ENCODE measurements around the gene ENDOD1. TPM values are rescaled to one million over a fixed set of nuclear protein-coding genes. Genes with fewer than 3 reads are reported as not detected.

The ENDOD1 gene
- total RNA-seq, 2 experiments from 2014 or later = 23.4 to 23.9 TPM

DNA sequence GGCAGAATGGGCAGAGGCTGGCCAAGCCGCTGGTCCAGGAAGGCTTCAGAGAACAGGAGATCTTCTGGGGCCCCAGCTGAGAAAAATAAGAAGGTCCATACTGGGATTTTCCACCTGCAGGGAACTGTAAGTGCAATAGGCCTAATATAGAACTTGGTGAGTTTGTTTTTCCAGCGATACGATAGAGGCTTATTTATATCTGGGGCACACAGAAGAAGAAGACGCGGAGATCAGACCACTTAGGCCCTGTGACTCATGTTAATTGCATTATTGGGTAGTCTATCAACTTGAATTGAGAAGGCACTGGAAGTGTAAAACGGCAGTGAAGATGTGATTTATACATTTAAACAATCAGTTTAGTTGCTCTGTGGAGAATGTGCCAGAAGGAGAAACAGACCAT, 30.6 kb upstream of the ENDOD1 start:
- POLR2A ChIA-PET = no interaction called here
- no peak for DNase-seq
- no peak for ATAC-seq
- H3K4me1 Mint-ChIP-seq (ENCODE audit: low read depth) = no peaks in the 10 kb centered on the region
- no peaks in the 10 kb centered on the region for H3K9me3 Mint-ChIP-seq (ENCODE audit: insufficient read depth)
- no peak overlapping the region for H3K27ac Mint-ChIP-seq
- CTCF ChIA-PET = interaction anchor here (1.0 to 4.1 kb wide), 2 partner anchors 10 to 33 kb away, joined by 3 to 21 read pairs; partner anchors contain the start of gene SRSF8
- H3K36me3 Mint-ChIP-seq (ENCODE audit: low read depth) = no peaks in the 10 kb centered on the region
- H3K27me3 Mint-ChIP-seq (ENCODE audit: low read depth) = peaks cover 44% of the 10 kb centered on the region
- no peak overlapping the region for H3K4me3 Mint-ChIP-seq

DNA sequence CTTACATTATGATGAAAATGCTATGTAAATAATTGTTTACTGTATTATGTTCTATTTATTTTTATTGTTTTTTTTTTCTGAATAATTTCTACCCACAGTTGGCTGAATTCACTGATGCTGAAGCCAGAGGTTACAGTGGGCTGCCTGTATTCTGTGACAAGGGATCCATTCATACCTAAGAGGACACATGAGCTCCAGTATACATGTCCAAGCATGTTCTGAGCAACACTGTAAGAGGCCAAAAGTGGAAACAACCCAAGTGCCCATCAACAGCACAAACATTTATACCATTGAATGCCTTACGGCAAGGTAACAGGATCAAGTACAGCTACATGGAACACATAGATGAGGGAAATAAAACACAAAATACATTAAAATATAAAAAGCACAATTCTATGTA, 24.3 kb upstream of the ENDOD1 start:
- DNase-seq = peak; percentile 17
- H3K4me3 Mint-ChIP-seq = no peak overlapping the region
- POLR2A ChIA-PET = interaction anchor here (0.6 kb wide), 1 partner anchor 101 kb away, joined by 3 read pairs; no protein-coding TSS in a partner anchor
- H3K4me1 Mint-ChIP-seq (ENCODE audit: low read depth) = peaks cover 15% of the 10 kb centered on the region
- H3K27me3 Mint-ChIP-seq (ENCODE audit: low read depth) = peaks cover 20% of the 10 kb centered on the region
- no peak for ATAC-seq
- peaks cover 14% of the 10 kb centered on the region for H3K36me3 Mint-ChIP-seq (ENCODE audit: low read depth)
- no peak overlapping the region for H3K27ac Mint-ChIP-seq
- CTCF ChIA-PET = interaction anchor here (1.3 to 12.3 kb wide), 4 partner anchors 26 to 87 kb away, joined by 4 to 233 read pairs (median 6); partner anchors contain the start of gene ENDOD1
- no peaks in the 10 kb centered on the region for H3K9me3 Mint-ChIP-seq (ENCODE audit: insufficient read depth)

DNA sequence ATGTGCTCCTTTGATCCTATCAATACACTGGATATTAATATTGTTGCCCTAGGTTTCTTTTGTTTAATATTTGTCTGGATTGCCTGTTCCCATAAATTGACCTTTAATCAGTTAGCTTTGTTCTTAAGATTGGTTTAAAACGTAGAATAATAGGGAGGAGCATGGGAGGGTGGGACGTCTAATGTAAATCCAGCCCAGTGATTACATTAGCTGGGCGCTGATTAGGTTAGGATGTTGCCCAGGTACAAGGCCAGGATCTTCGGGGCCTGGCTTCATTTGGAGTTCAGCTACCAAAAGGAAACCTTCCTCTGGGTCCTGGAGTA, 23.0 kb upstream of the ENDOD1 start, which contains the start of gene SRSF8:
TSS of gene SRSF8 (plus strand) at position 204 of the 323 bp plus-strand sequence. CDS start 308 bp downstream, outside the sequence.
- peaks cover 19% of the 10 kb centered on the region for H3K36me3 Mint-ChIP-seq (ENCODE audit: low read depth)
- H3K27me3 Mint-ChIP-seq (ENCODE audit: low read depth) = peaks cover 12% of the 10 kb centered on the region
- peak within 1 kb of the TSS; percentile 97 for H3K27ac Mint-ChIP-seq

DNA sequence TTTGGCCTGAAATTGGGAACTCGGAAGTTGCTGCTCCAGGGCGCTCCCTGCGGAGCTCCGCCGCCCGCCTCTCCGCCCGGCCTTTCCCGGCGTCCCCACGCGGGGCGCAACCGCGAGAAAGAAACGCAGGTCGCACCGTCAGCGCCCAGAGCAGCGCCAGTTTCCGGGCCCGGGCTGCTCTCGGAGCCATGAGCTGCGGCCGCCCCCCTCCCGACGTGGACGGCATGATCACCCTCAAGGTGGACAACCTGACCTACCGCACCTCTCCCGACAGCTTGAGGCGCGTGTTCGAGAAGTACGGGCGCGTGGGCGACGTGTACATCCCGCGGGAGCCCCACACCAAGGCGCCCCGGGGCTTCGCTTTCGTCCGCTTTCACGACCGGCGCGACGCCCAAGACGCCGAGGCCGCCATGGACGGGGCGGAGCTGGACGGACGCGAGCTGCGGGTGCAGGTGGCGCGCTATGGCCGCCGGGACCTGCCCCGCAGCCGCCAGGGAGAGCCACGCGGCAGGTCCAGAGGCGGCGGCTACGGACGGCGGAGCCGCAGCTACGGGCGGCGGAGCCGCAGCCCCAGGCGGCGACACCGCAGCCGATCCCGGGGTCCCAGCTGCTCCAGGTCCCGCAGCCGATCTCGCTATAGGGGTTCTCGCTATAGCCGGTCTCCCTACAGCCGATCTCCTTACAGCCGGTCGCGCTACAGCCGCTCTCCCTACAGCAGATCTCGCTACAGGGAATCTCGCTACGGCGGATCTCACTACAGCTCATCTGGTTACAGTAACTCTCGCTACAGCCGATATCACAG, 22.4 kb upstream of the ENDOD1 start:
- Mint-ChIP-seq H3K4me3 (peak overlapping the region; percentile 94), H3K9me3 (ENCODE audit: insufficient read depth) (no peaks in the 10 kb centered on the region), H3K27me3 (ENCODE audit: low read depth) (peaks cover 8% of the 10 kb centered on the region), H3K4me1 (ENCODE audit: low read depth) (peaks cover 25% of the 10 kb centered on the region), H3K27ac (peak overlapping the region; percentile 97), H3K36me3 (ENCODE audit: low read depth) (peaks cover 19% of the 10 kb centered on the region)
- peak; percentile 74 for ATAC-seq
- ChIA-PET CTCF (interaction anchor here (0.8 to 12.3 kb wide), 24 partner anchors 9 to 938 kb away, joined by 3 to 233 read pairs (median 6); partner anchors contain the start of genes CWC15, ENDOD1, FAM76B and KDM4D), POLR2A (interaction anchor here (0.5 to 5.7 kb wide), 19 partner anchors 11 to 1323 kb away, joined by 3 to 103 read pairs (median 5); partner anchors contain the start of genes AMOTL1, CCDC82, CEP57 and CWC15)
- DNase-seq = peak; percentile 80

More for the DNA sequence above, 23.0 kb upstream of the ENDOD1 start, which contains the start of gene SRSF8:
- ChIA-PET CTCF (interaction anchor here (1.3 to 12.3 kb wide), 17 partner anchors 10 to 723 kb away, joined by 3 to 233 read pairs (median 10); partner anchors contain the start of genes ENDOD1 and FAM76B), POLR2A (interaction anchor here (0.5 to 5.7 kb wide), 14 partner anchors 12 to 723 kb away, joined by 3 to 103 read pairs (median 8); partner anchors contain the start of genes CEP57, CWC15, ENDOD1 and FAM76B)
- Mint-ChIP-seq H3K4me1 (ENCODE audit: low read depth) (peaks cover 25% of the 10 kb centered on the region), H3K9me3 (ENCODE audit: insufficient read depth) (no peaks in the 10 kb centered on the region), H3K4me3 (peak within 1 kb of the TSS; percentile 94)
- peak; percentile 16 for ATAC-seq
- no peak for DNase-seq

DNA sequence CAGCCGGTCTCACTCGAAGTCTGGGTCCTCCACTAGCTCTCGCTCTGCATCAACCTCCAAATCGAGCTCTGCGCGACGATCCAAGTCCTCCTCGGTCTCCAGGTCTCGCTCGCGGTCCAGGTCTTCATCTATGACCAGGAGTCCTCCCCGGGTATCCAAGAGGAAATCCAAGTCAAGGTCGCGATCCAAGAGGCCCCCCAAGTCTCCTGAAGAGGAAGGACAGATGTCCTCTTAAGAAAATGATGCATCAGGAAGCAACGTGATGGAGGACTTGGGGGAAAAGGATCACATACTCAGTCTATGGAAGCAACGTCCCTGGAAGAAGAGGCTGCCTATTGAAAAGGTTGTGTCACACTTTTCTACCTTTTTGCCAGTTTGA, 21.8 kb upstream of the ENDOD1 start:
- Mint-ChIP-seq H3K4me3 (peak overlapping the region; percentile 94), H3K27ac (peak overlapping the region; percentile 97), H3K9me3 (ENCODE audit: insufficient read depth) (no peaks in the 10 kb centered on the region), H3K27me3 (ENCODE audit: low read depth) (peaks cover 5% of the 10 kb centered on the region), H3K4me1 (ENCODE audit: low read depth) (peaks cover 25% of the 10 kb centered on the region), H3K36me3 (ENCODE audit: low read depth) (peaks cover 24% of the 10 kb centered on the region)
- ATAC-seq = peak; percentile 4
- DNase-seq = no peak
- ChIA-PET POLR2A (interaction anchor here (0.7 to 5.7 kb wide), 17 partner anchors 11 to 1322 kb away, joined by 3 to 103 read pairs (median 5); partner anchors contain the start of genes AMOTL1, CCDC82, CEP57 and CWC15), CTCF (interaction anchor here (0.8 to 12.3 kb wide), 25 partner anchors 8 to 939 kb away, joined by 3 to 233 read pairs (median 5); partner anchors contain the start of genes CWC15, ENDOD1, FAM76B and KDM4D)

DNA sequence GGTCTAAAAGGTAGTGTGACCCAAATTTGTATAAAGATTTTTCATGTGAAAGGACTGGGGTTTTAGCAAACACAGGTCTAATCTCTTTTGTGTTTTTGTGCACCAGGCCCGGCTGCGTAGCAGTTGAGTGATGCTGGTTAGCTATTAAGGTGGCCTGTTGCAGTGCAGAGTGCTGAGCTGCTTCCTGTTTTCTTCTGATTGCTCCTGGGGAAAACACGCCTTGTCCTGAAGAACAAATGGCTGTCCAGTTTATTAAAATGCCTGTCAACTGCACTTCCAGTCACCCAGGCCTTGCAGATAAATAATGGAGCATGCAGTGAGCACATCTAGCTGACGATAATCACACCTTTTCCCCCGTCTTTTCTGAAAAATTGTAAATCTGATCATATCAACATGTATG, 21.1 kb upstream of the ENDOD1 start:
- Mint-ChIP-seq H3K4me3 (peak overlapping the region; percentile 94), H3K4me1 (ENCODE audit: low read depth) (peaks cover 25% of the 10 kb centered on the region), H3K27me3 (ENCODE audit: low read depth) (peaks cover 2% of the 10 kb centered on the region), H3K9me3 (ENCODE audit: insufficient read depth) (no peaks in the 10 kb centered on the region), H3K27ac (peak overlapping the region; percentile 97), H3K36me3 (ENCODE audit: low read depth) (peaks cover 24% of the 10 kb centered on the region)
- DNase-seq (peak; percentile 86), ATAC-seq (peak; percentile 76)
- ChIA-PET POLR2A (interaction anchor here (0.9 to 5.7 kb wide), 13 partner anchors 12 to 1322 kb away, joined by 3 to 103 read pairs (median 11); partner anchors contain the start of genes AMOTL1, CCDC82, CEP57 and CWC15), CTCF (interaction anchor here (0.8 to 12.3 kb wide), 19 partner anchors 9 to 939 kb away, joined by 3 to 233 read pairs (median 7); partner anchors contain the start of genes CWC15, ENDOD1, FAM76B and KDM4D)

DNA sequence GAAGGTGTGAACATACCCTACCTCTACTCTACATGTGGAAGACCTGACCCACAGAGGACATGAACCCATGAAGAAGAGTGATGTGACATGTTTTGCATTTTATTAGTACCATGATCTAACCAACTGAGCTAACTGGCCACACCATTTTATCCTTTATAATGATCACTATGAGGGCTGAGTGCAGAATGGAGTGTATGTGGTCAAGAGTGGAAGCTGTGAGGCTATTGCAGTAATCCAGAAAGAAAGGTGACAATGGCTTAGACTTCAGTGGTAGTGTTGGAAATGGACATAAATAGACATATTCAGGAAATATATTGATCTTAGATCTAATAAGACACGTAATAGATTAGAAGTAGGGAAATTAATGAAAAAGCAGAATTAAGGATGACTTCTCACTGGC, 19.2 kb upstream of the ENDOD1 start:
- CTCF ChIA-PET = interaction anchor here (0.6 to 12.3 kb wide), 11 partner anchors 10 to 696 kb away, joined by 3 to 233 read pairs (median 40); partner anchors contain the start of gene ENDOD1
- Mint-ChIP-seq H3K27ac (no peak overlapping the region), H3K4me3 (no peak overlapping the region), H3K9me3 (ENCODE audit: insufficient read depth) (no peaks in the 10 kb centered on the region), H3K36me3 (ENCODE audit: low read depth) (peaks cover 24% of the 10 kb centered on the region), H3K27me3 (ENCODE audit: low read depth) (no peaks in the 10 kb centered on the region), H3K4me1 (ENCODE audit: low read depth) (peaks cover 25% of the 10 kb centered on the region)
- POLR2A ChIA-PET = interaction anchor here (5.7 kb wide), 1 partner anchor 21 kb away, joined by 103 read pairs; the partner anchor contains the start of gene ENDOD1
- ATAC-seq (no peak), DNase-seq (peak; percentile 4)

DNA sequence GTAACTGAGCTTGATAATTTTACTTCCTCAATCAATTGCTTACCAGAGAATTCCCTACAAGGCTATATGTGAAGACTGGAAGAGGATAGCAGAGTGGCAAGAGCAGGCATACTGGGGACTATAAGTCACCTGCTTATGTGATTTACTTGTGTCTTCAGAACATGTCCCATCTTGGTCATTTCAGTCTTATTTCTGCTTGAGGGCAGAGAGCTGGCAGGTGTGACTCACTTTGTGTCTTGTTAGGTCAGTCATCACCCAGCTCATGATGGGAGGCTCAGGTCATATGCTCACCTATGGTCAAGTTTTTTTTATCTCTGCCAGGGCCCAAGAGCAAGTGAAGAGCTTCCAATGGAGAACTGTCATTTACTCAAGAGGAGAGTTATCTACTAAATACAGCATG, 16.7 kb upstream of the ENDOD1 start:
- H3K27ac Mint-ChIP-seq = no peak overlapping the region
- ATAC-seq = no peak
- no peaks in the 10 kb centered on the region for H3K9me3 Mint-ChIP-seq (ENCODE audit: insufficient read depth)
- H3K4me1 Mint-ChIP-seq (ENCODE audit: low read depth) = peaks cover 24% of the 10 kb centered on the region
- ChIA-PET CTCF (interaction anchor here (1.1 to 12.3 kb wide), 6 partner anchors 9 to 79 kb away, joined by 3 to 233 read pairs (median 5); partner anchors contain the start of gene ENDOD1), POLR2A (interaction anchor here (0.6 to 3.3 kb wide), 2 partner anchors 11 to 16 kb away, joined by 3 to 19 read pairs; partner anchors contain the start of gene ENDOD1)
- H3K27me3 Mint-ChIP-seq (ENCODE audit: low read depth) = peaks cover under 1% of the 10 kb centered on the region
- peak; percentile 19 for DNase-seq
- peaks cover 19% of the 10 kb centered on the region for H3K36me3 Mint-ChIP-seq (ENCODE audit: low read depth)
- H3K4me3 Mint-ChIP-seq = no peak overlapping the region

DNA sequence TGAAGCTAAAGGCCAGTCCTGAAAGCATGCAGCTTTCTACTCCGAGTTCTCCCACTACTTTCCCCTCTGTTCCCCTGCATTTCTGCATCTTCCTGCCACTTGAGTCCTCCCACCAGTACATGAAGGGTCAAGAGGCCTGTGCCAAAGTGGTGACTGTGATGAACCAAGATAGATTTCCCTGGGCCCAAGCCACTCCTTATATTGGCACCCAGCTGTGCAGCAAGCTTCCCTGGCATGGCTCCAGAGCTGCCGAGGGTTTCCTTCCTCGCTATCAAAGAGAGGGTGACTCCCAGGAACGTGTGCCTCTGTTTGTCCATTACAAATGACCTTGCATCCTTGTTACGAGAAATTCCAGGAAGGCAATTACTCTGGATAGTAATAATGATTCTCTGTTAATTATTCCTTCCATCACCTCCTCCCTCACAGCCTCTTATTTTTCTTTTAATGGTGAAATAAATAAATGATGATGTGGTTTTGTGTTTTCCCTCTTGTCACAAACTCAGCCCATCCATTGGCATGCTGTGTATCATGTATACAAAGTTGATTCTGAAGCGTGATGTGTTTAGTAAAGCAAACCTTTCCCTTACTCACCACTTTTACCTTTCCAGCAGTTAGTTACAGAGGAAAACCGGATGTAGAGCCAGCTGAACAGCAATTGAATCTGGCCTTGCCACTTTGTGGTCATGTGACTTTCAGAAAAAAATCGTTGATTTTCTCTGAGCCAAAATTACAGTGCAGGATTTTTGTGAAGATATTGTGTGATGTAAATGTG, 14.7 kb upstream of the ENDOD1 start:
- no peaks in the 10 kb centered on the region for H3K9me3 Mint-ChIP-seq (ENCODE audit: insufficient read depth)
- ChIA-PET CTCF (interaction anchor here (1.1 to 12.3 kb wide), 6 partner anchors 8 to 78 kb away, joined by 4 to 233 read pairs (median 6); partner anchors contain the start of gene ENDOD1), POLR2A (interaction anchor here (1.7 to 3.3 kb wide), 2 partner anchors 14 kb away, joined by 7 to 19 read pairs; partner anchors contain the start of gene ENDOD1)
- no peak overlapping the region for H3K4me3 Mint-ChIP-seq
- H3K27ac Mint-ChIP-seq = no peak overlapping the region
- H3K4me1 Mint-ChIP-seq (ENCODE audit: low read depth) = peaks cover 19% of the 10 kb centered on the region
- DNase-seq (peak; percentile 18), ATAC-seq (no peak)
- peaks cover 4% of the 10 kb centered on the region for H3K27me3 Mint-ChIP-seq (ENCODE audit: low read depth)
- H3K36me3 Mint-ChIP-seq (ENCODE audit: low read depth) = peaks cover 11% of the 10 kb centered on the region

DNA sequence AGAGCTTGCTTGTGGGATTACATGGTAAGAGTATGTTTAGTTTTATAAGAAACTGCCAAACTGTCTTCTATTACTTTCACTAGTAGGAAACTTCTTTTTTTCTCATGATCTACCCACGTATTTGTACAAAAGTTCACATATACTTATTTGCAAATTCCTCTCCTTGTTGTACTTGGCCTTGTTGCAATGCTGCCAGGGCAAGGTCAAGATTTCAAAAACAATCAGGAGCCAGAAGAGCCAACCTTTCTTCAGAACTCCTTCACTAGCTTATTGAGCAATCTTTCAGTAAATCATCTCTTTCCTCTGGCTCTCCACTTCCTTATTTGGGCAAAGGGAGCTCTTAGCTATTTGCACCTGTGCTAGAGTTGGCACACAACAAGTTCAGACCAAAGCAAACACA, 13.2 kb upstream of the ENDOD1 start:
- ChIA-PET POLR2A (interaction anchor here (1.7 kb wide), 1 partner anchor 13 kb away, joined by 7 read pairs; the partner anchor contains the start of gene ENDOD1), CTCF (interaction anchor here (0.7 to 4.0 kb wide), 10 partner anchors 9 to 629 kb away, joined by 3 to 13 read pairs (median 4); partner anchors contain the start of gene ENDOD1)
- Mint-ChIP-seq H3K27me3 (ENCODE audit: low read depth) (peaks cover 4% of the 10 kb centered on the region), H3K4me3 (no peak overlapping the region), H3K4me1 (ENCODE audit: low read depth) (peaks cover 14% of the 10 kb centered on the region), H3K9me3 (ENCODE audit: insufficient read depth) (no peaks in the 10 kb centered on the region), H3K27ac (no peak overlapping the region), H3K36me3 (ENCODE audit: low read depth) (peaks cover 5% of the 10 kb centered on the region)
- DNase-seq = peak; percentile 9
- no peak for ATAC-seq

Data from activated CD8-positive, alpha-beta T cell treated with anti-CD3 and anti-CD28 coated beads, Interleukin-2, amount 10 ng/mL, durations not matched to agents 7 days and 5 days (primary cell).